Measurements from ENCODE around the gene CTR9. TPM values are rescaled to one million over a fixed set of nuclear protein-coding genes. Genes with fewer than 3 reads are reported as not detected.

Gene CTR9
- polyA plus RNA-seq, 1 of the 3 experiments (the other 2 are of a cell fraction): 10.1 TPM

- Histone ChIP-seq H3K9ac (no peak overlapping the region), H3F3A (replicated peaks; ENCODE audit: insufficient read depth) (no peaks in the 10 kb centered on the region), H4K20me1 (ENCODE audit: insufficient read depth) (no peaks in the 10 kb centered on the region), H3K4me1 (ENCODE audit: control insufficient read depth in 1 of 2, insufficient read depth in 2 of 2, low read depth in 1 of 2, low read length in 1 of 2) (peaks cover 6 to 8% of the 10 kb centered on the region in 2 experiments; a peak in 2 of 4 replicates), H3K9me3 (no peaks in the 10 kb centered on the region), H3K79me2 (ENCODE audit: insufficient read depth) (no peaks in the 10 kb centered on the region), H3K27me3 (ENCODE audit: insufficient read depth) (no peaks in the 10 kb centered on the region), H3K4me3 (ENCODE audit: low read depth in 2 of 2, low read length in 1 of 2) (no peak overlapping the region), H2AFZ (ENCODE audit: low read depth) (no peak overlapping the region), H3K27ac (ENCODE audit: low read depth in 2 of 2, low read length in 1 of 2) (no peak overlapping the region), H3K36me3 (replicated peaks in 1 of 2; ENCODE audit: control insufficient read depth in 1 of 2, insufficient read depth in 2 of 2, low read length in 1 of 2) (no peaks in the 10 kb centered on the region), H3K9me2 (no peaks in the 10 kb centered on the region), H3K4me2 (no peak overlapping the region)
- DNase-seq: no peak
- 91% methylated on average over 3 of the region's 3 CpGs for WGBS (ENCODE audit: low lambda C conversion rate)
- TF ChIP-seq FOSL2 (IDR thresholded peaks at IDR 0.05; ENCODE audit: borderline replicate concordance, low read depth): no peak
- TF ChIP-seq POLR2AphosphoS5 (IDR thresholded peaks at IDR 0.05; ENCODE audit: low read depth, low read length): no peak
- no peak for TF ChIP-seq MAX (IDR thresholded peaks at IDR 0.05; ENCODE audit: low read depth)
- no peak for TF ChIP-seq USF2 (IDR thresholded peaks at IDR 0.05; ENCODE audit: borderline replicate concordance, low read depth, low read length)
- no peak for TF ChIP-seq TEAD4 (IDR thresholded peaks at IDR 0.05; ENCODE audit: borderline replicate concordance, insufficient read depth)
- TF ChIP-seq, protein P1, sequence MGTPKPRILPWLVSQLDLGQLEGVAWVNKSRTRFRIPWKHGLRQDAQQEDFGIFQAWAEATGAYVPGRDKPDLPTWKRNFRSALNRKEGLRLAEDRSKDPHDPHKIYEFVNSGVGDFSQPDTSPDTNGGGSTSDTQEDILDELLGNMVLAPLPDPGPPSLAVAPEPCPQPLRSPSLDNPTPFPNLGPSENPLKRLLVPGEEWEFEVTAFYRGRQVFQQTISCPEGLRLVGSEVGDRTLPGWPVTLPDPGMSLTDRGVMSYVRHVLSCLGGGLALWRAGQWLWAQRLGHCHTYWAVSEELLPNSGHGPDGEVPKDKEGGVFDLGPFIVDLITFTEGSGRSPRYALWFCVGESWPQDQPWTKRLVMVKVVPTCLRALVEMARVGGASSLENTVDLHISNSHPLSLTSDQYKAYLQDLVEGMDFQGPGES (IDR thresholded peaks at IDR 0.05; ENCODE audit: low read depth, low read length): no peak
- TF ChIP-seq MEF2A (IDR thresholded peaks at IDR 0.05; ENCODE audit: borderline replicate concordance, low read depth): no peak
- TF ChIP-seq NRF1 (IDR thresholded peaks at IDR 0.05; ENCODE audit: low read depth, low read length): no peak
- TF ChIP-seq YY1 (IDR thresholded peaks at IDR 0.05; ENCODE audit: low read depth): no peak
- TF ChIP-seq, protein P2, sequence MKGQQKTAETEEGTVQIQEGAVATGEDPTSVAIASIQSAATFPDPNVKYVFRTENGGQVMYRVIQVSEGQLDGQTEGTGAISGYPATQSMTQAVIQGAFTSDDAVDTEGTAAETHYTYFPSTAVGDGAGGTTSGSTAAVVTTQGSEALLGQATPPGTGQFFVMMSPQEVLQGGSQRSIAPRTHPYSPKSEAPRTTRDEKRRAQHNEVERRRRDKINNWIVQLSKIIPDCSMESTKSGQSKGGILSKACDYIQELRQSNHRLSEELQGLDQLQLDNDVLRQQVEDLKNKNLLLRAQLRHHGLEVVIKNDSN (IDR thresholded peaks at IDR 0.05; ENCODE audit: borderline replicate concordance, low read depth): no peak
- no peak for TF ChIP-seq FOXM1 (IDR thresholded peaks at IDR 0.05; ENCODE audit: low read depth)
- no peak for TF ChIP-seq RXRA (IDR thresholded peaks at IDR 0.05; ENCODE audit: borderline replicate concordance, low read depth)
- TF ChIP-seq RCOR1 (IDR thresholded peaks at IDR 0.05; ENCODE audit: low read length): no peak
- no peak for TF ChIP-seq CHD2 (IDR thresholded peaks at IDR 0.05; ENCODE audit: low read length, partially characterized antibody)
- TF ChIP-seq, protein P3, sequence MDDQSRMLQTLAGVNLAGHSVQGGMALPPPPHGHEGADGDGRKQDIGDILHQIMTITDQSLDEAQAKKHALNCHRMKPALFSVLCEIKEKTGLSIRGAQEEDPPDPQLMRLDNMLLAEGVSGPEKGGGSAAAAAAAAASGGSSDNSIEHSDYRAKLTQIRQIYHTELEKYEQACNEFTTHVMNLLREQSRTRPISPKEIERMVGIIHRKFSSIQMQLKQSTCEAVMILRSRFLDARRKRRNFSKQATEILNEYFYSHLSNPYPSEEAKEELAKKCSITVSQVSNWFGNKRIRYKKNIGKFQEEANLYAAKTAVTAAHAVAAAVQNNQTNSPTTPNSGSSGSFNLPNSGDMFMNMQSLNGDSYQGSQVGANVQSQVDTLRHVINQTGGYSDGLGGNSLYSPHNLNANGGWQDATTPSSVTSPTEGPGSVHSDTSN (IDR thresholded peaks at IDR 0.05): no peak
- TF ChIP-seq FOXJ3 (CRISPR knock-in tag; IDR thresholded peaks at IDR 0.05): no peak
- no peak for TF ChIP-seq SMC3 (IDR thresholded peaks at IDR 0.05; ENCODE audit: low read depth, low read length)
- ChIA-PET POLR2A (interaction anchor here (0.7 kb wide), 1 partner anchor 898 kb away, joined by 3 read pairs; no protein-coding TSS in a partner anchor), CTCF (interaction anchor here (1.6 to 3.9 kb wide), 2 partner anchors 325 to 973 kb away, joined by 3 to 23 read pairs; no protein-coding TSS in a partner anchor)
These were observed 19.9 kb upstream of the CTR9 start for GRCh38 chr11:10731064-10731680.

All from SK-N-SH (cell line).